ENCODE data around the gene SLC26A2.

Gene SLC26A2

DNA sequence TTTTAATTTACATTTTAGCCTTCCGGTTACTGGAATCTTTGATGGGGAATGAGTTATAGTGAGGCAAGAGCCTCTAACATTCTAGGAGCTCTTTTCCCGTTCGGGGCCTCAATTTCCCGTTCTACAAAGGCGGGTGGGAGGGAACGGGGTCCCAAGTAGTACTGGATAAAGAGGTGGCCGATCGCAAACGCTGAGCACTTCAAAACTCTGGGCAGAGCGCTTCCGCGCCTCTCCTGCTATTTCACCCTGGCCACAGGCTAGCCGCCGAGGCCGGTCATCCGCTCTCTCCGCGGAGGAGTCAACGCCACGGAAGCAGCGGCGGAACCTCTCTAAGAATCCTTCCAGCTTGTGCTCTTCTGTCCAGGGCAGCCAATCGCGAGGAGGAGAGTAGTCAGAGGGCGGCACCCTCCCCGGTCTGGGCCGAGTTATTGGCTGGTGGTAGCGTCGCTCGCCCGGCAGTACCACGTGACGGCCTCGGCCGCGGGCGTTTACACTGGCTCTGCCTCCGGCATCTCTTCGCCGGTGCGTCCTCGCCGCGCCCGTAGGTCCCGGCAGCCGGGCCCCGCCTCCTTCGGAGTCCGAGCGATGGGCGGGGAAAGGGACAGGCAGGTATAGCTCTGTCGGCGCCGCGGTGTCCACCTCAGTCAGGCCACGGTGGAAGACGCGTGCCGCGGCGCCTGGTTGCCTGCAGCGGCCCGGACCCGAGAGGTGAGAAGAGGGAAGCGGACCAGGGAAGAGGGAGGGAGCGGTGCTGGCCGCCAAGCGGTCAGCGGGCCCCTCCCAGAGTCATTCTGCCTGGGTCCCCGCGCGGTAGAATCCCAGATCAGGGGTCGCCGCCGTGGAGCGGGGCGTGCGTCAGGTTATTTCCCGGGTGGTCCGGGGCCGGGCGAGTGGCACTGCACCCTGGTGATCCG is at the start of gene SLC26A2:
Gene SLC26A2 (plus strand): TSS at position 487 of the 914 bp plus-strand sequence. CDS start 16,895 bp downstream, outside the sequence.
- peak; percentile 97 for DNase-seq
- Histone ChIP-seq H3K27me3 (replicated peaks) (no peaks in the 10 kb centered on the region), H3K36me3 (replicated peaks) (no peaks in the 10 kb centered on the region), H3K27ac (peak within 1 kb of the TSS; percentile 67), H3K4me3 (ENCODE audit: low read depth, low read length) (peak within 1 kb of the TSS; percentile 77)
- TF ChIP-seq, protein P1, sequence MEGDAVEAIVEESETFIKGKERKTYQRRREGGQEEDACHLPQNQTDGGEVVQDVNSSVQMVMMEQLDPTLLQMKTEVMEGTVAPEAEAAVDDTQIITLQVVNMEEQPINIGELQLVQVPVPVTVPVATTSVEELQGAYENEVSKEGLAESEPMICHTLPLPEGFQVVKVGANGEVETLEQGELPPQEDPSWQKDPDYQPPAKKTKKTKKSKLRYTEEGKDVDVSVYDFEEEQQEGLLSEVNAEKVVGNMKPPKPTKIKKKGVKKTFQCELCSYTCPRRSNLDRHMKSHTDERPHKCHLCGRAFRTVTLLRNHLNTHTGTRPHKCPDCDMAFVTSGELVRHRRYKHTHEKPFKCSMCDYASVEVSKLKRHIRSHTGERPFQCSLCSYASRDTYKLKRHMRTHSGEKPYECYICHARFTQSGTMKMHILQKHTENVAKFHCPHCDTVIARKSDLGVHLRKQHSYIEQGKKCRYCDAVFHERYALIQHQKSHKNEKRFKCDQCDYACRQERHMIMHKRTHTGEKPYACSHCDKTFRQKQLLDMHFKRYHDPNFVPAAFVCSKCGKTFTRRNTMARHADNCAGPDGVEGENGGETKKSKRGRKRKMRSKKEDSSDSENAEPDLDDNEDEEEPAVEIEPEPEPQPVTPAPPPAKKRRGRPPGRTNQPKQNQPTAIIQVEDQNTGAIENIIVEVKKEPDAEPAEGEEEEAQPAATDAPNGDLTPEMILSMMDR (IDR thresholded peaks at IDR 0.05; ENCODE audit: low read depth, low read length, missing control alignments), result peak; percentile 12
- in situ Hi-C loops (cut with HindIII; ENCODE audit: low pct_ligation_motif_present, low sequenced_read_pairs), result no loop called here

DNA sequence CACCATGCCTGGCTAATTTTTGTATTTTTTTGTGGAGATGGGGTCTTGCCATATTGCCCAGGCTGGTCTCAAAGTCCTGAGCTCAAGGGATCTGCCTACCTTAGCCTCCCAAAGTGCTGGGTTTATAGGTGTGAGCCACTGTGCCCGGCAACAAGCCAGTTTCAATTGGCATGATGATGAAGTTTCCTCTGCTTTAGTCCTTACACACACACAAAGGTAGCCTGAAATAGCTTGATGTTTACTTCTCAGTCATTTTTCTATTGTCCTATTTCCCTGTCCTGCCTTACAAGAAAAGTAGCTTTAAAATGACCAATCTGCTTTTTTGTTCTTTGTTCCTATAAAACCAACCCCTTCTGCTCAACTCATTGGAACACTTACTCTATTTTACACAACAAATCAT is 49.5 kb upstream of the SLC26A2 start:
- Histone ChIP-seq H3K27me3 (replicated peaks) (no peaks in the 10 kb centered on the region), H3K27ac (no peak overlapping the region), H3K36me3 (replicated peaks) (no peaks in the 10 kb centered on the region), H3K4me3 (ENCODE audit: low read depth, low read length) (no peak overlapping the region)
- TF ChIP-seq, protein P1 (IDR thresholded peaks at IDR 0.05; ENCODE audit: low read depth, low read length, missing control alignments), result no peak
- in situ Hi-C loops (cut with HindIII; ENCODE audit: low pct_ligation_motif_present, low sequenced_read_pairs), result no loop called here
- no peak for DNase-seq

DNA sequence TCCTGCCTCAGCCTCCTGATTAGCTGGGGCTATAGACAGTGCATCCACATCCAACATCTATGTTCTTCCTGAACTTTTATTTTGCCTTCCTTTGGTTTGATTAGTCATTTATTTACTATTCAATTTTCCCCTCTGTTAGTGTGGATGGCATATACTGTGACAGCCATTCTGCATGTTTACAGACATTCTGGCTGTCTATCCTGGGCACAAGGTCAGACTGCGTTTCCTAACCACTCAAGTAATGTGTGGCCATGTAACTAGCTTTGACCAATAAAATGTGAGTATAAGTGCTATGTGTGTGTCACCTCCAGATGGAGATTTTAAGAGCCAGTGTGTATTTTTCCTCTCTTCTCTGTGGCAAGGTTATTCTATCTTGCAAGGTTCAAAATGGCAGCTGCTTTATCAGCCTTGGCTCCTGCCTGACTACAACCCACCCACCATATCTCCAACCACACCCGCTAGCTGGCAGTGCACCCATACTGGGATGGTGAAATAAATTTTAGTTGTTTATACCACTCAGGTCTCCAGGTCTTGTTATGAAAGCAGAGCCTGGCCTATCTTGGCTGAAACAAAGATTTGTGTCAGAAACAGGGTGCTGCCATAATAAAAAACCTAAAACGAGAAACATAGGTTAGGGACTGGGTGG is 48.2 kb upstream of the SLC26A2 start:
- H3K27me3 ChIP-seq (replicated peaks), result no peaks in the 10 kb centered on the region
- TF ChIP-seq, protein P1 (IDR thresholded peaks at IDR 0.05; ENCODE audit: low read depth, low read length, missing control alignments), result no peak
- no peak overlapping the region for H3K27ac ChIP-seq
- H3K4me3 ChIP-seq (ENCODE audit: low read depth, low read length), result no peak overlapping the region
- in situ Hi-C loops (cut with HindIII; ENCODE audit: low pct_ligation_motif_present, low sequenced_read_pairs), result no loop called here
- no peak for DNase-seq
- H3K36me3 ChIP-seq (replicated peaks), result no peaks in the 10 kb centered on the region

DNA sequence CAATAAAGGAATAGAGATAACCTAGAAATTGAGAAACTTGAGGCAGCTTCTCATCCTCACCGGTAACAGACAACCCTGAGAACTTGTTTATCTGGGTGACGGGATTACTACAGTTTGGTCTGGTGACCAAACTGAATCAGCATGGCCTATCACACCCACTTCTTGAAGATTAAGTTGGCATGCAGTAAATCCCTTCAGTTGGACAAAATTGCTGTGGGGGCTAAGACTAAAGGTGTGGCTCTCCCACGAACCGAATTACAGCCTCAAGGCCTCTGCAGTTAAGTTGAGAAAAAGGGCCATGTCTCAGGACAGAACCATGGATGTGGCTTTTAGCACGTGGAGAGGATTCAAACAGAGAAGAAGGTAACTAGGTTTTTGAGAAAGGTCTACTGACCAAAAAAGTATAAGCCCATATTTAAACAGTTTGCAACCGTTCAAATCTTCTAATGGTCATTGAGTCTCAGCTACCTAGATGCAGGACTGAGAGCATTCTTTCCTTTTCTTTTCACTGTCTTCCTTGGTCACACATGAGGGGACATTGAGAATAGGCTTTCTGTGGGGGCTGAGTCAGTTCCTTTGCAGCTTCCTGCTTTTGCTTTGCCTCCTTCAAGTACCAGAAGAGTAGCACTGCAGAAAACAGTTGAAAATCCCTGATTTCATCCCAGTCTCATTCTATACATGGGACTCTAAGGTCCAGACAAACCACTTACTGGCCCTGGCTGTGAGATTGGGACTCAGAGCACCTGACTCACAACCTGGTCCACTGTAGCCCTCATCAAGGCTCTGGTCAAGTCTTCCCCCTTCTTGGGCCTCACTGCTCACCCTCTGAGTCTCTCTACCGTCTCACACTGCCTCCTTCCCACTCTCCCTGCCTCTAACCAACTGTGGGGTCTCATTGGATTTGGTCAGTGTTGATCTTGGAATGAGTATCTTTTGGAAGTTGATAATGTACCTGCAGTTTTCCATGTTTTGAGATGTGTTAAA is 46.8 kb upstream of the SLC26A2 start:
- DNase-seq, result no peak
- H3K27ac ChIP-seq, result no peak overlapping the region
- no peaks in the 10 kb centered on the region for H3K36me3 ChIP-seq (replicated peaks)
- no peaks in the 10 kb centered on the region for H3K27me3 ChIP-seq (replicated peaks)
- no peak overlapping the region for H3K4me3 ChIP-seq (ENCODE audit: low read depth, low read length)
- in situ Hi-C loops (cut with HindIII; ENCODE audit: low pct_ligation_motif_present, low sequenced_read_pairs), result no loop called here
- TF ChIP-seq, protein P1 (IDR thresholded peaks at IDR 0.05; ENCODE audit: low read depth, low read length, missing control alignments), result no peak

DNA sequence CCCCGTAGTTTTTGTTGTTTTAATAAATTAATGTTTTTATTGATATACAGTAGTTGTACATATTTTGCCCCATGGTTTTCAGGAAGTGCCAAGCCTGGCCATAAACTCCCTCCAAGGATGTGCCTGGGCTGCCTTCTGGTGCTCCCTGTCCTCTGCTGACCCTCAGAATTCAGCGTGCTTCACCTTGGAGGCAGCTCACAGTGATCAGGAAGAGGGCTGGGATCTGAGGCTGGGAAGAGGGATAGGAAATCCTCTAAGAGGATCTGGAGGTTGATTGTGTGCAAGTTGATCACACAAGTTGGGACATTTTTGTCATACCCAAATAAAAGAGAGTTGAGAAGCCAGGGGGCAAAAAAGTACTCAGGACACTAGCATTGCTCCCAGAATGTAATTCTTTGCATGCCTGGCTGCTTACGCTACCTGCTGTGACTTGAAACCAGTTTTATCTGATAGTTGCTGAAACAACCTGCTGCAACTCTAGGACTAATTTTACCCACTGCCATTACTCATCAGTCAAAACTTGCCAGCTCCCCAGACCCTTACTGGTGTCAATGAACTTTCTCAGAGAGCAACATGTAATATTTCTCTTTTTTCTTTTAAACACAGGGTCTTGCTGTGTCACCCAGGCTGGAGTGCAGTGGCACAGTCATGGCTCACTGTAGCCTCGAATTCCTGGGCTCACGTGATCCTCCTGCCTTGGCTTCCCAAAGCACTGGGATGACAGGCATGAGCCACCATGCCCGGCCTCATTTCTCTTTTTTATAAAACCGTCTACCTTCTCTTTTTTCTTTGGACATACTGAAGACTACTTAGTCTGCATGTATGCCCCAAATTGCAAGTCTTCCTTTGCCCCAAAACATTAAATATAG is 44.9 kb upstream of the SLC26A2 start:
- no peak overlapping the region for H3K4me3 ChIP-seq (ENCODE audit: low read depth, low read length)
- in situ Hi-C loops (cut with HindIII; ENCODE audit: low pct_ligation_motif_present, low sequenced_read_pairs), result no loop called here
- TF ChIP-seq, protein P1 (IDR thresholded peaks at IDR 0.05; ENCODE audit: low read depth, low read length, missing control alignments), result no peak
- DNase-seq, result peak; percentile 69
- peak overlapping the region; percentile 42 for H3K27ac ChIP-seq
- H3K36me3 ChIP-seq (replicated peaks), result no peaks in the 10 kb centered on the region
- H3K27me3 ChIP-seq (replicated peaks), result no peaks in the 10 kb centered on the region

Measured in brain microvascular endothelial cell (primary cell).